ENCODE data around the gene MORN1.

Gene MORN1

GRCh38 chr1:2375246-2375922 lies 16.0 kb downstream of the MORN1 start:
- ATAC-seq: no peak
- TF ChIP-seq ZNF565 (CRISPR knock-in tag; conservative IDR thresholded peaks at IDR 0.05; ENCODE audit: low read depth) (no peak), BACH2 (CRISPR knock-in tag; IDR thresholded peaks at IDR 0.05; ENCODE audit: borderline replicate concordance) (no peak), ZC3H10 (CRISPR knock-in tag; IDR thresholded peaks at IDR 0.05) (no peak), ZNF8 (CRISPR knock-in tag; IDR thresholded peaks at IDR 0.05) (no peak), ARNTL (CRISPR knock-in tag; IDR thresholded peaks at IDR 0.05; ENCODE audit: borderline replicate concordance, low read depth) (no peak), SNAI2 (CRISPR knock-in tag; IDR thresholded peaks at IDR 0.05) (no peak), RARB (CRISPR knock-in tag; IDR thresholded peaks at IDR 0.05) (no peak), ISL1 (CRISPR knock-in tag; IDR thresholded peaks at IDR 0.05) (no peak), ZNF70 (CRISPR knock-in tag; IDR thresholded peaks at IDR 0.05) (no peak), PATZ1 (CRISPR knock-in tag; IDR thresholded peaks at IDR 0.05; ENCODE audit: borderline replicate concordance) (no peak), OSR1 (CRISPR knock-in tag; IDR thresholded peaks at IDR 0.05) (no peak), ZFP30 (CRISPR knock-in tag; IDR thresholded peaks at IDR 0.05) (no peak)
- TF ChIP-seq, protein P1, sequence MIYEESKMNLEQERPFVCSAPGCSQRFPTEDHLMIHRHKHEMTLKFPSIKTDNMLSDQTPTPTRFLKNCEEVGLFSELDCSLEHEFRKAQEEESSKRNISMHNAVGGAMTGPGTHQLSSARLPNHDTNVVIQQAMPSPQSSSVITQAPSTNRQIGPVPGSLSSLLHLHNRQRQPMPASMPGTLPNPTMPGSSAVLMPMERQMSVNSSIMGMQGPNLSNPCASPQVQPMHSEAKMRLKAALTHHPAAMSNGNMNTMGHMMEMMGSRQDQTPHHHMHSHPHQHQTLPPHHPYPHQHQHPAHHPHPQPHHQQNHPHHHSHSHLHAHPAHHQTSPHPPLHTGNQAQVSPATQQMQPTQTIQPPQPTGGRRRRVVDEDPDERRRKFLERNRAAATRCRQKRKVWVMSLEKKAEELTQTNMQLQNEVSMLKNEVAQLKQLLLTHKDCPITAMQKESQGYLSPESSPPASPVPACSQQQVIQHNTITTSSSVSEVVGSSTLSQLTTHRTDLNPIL (CRISPR knock-in tag; IDR thresholded peaks at IDR 0.05; ENCODE audit: low read depth): no peak
- TF ChIP-seq, protein P2, sequence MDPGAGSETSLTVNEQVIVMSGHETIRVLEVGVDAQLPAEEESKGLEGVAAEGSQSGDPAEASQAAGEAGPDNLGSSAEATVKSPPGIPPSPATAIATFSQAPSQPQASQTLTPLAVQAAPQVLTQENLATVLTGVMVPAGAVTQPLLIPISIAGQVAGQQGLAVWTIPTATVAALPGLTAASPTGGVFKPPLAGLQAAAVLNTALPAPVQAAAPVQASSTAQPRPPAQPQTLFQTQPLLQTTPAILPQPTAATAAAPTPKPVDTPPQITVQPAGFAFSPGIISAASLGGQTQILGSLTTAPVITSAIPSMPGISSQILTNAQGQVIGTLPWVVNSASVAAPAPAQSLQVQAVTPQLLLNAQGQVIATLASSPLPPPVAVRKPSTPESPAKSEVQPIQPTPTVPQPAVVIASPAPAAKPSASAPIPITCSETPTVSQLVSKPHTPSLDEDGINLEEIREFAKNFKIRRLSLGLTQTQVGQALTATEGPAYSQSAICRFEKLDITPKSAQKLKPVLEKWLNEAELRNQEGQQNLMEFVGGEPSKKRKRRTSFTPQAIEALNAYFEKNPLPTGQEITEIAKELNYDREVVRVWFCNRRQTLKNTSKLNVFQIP (CRISPR knock-in tag; IDR thresholded peaks at IDR 0.05; ENCODE audit: borderline replicate concordance, low read depth): no peak

- no peak; the same call in 2 of the 3 replicates for ATAC-seq
- TF ChIP-seq, protein P1 (CRISPR knock-in tag; IDR thresholded peaks at IDR 0.05; ENCODE audit: low read depth): no peak
- no peak for TF ChIP-seq PATZ1 (CRISPR knock-in tag; IDR thresholded peaks at IDR 0.05; ENCODE audit: borderline replicate concordance)
- no peak for TF ChIP-seq RARB (CRISPR knock-in tag; IDR thresholded peaks at IDR 0.05)
- TF ChIP-seq ARNTL (CRISPR knock-in tag; IDR thresholded peaks at IDR 0.05; ENCODE audit: borderline replicate concordance, low read depth): no peak
- TF ChIP-seq ESRRG (CRISPR knock-in tag; IDR thresholded peaks at IDR 0.05): no peak
- no peak for TF ChIP-seq OSR1 (CRISPR knock-in tag; IDR thresholded peaks at IDR 0.05)
- no peak for TF ChIP-seq GLIS3 (CRISPR knock-in tag; IDR thresholded peaks at IDR 0.05)
- no peak for TF ChIP-seq ZFP30 (CRISPR knock-in tag; IDR thresholded peaks at IDR 0.05)
- no peak for TF ChIP-seq BACH2 (CRISPR knock-in tag; IDR thresholded peaks at IDR 0.05; ENCODE audit: borderline replicate concordance)
- TF ChIP-seq CSDC2 (CRISPR knock-in tag; IDR thresholded peaks at IDR 0.05): no peak
- no peak for TF ChIP-seq SNAI2 (CRISPR knock-in tag; IDR thresholded peaks at IDR 0.05)
- TF ChIP-seq ISL1 (CRISPR knock-in tag; IDR thresholded peaks at IDR 0.05): no peak
- TF ChIP-seq ZNF70 (CRISPR knock-in tag; IDR thresholded peaks at IDR 0.05): no peak
- TF ChIP-seq, protein P2 (CRISPR knock-in tag; IDR thresholded peaks at IDR 0.05; ENCODE audit: borderline replicate concordance, low read depth): no peak
- TF ChIP-seq PPARA (CRISPR knock-in tag; IDR thresholded peaks at IDR 0.05; ENCODE audit: borderline replicate concordance): no peak
- no peak for TF ChIP-seq TOX (CRISPR knock-in tag; IDR thresholded peaks at IDR 0.05; ENCODE audit: borderline replicate concordance)
Measured at GRCh38 chr1:2374252-2375155, 16.9 kb downstream of the MORN1 start.
